MCF 10A (cell line): ENCODE results near the gene RAB4A. TPM values are rescaled to one million over a fixed set of nuclear protein-coding genes. Genes with fewer than 3 reads are reported as not detected.

Source experiments
- BruUV-seq: library from RNA; stranded (reverse); fragments of 400-500 nt; replicated peaks from 2 replicates; lab custom pipeline; 2021; lab: Mats Ljungman, UMichigan
- CTCF ChIA-PET: fragments of 300-600 bp; sonication (Branson Sonifier 250); formaldehyde crosslinking; extraction: SDS; loops from one replicate; lab custom pipeline; 2021; ENCODE audit warnings: antibody characterized with exemption, inconsistent platforms; lab: Yijun Ruan, JAX
- POLR2A ChIA-PET: fragments of 300-600, 350-650 bp; sonication (Branson Sonifier 250); formaldehyde crosslinking; extraction: SDS; loops from one replicate; lab custom pipeline; 2020; ENCODE audit warnings: antibody characterized with exemption, inconsistent platforms; lab: Yijun Ruan, JAX
- DNase-seq: peaks from one replicate; pipeline ENCODE4 v3.0.0-alpha.2; 2018; ENCODE audit not compliant: unreplicated experiment
- H3K27ac Mint-ChIP-seq: one replicate; pipeline ENCODE4 v1.8.0; 2022; ENCODE audit warnings: mild to moderate bottlenecking, low read depth, mixed read lengths; ENCODE audit not compliant: unreplicated experiment
- H3K27me3 Mint-ChIP-seq: one replicate; pipeline ENCODE4 v1.8.0; 2022; ENCODE audit warnings: mixed read lengths; ENCODE audit not compliant: insufficient read depth, unreplicated experiment
- H3K36me3 Mint-ChIP-seq: one replicate; pipeline ENCODE4 v1.8.0; 2022; ENCODE audit warnings: mild to moderate bottlenecking, moderate library complexity, mixed read lengths; ENCODE audit not compliant: insufficient read depth, unreplicated experiment
- H3K4me1 Mint-ChIP-seq: one replicate; pipeline ENCODE4 v1.8.0; 2022; ENCODE audit warnings: mixed read lengths; ENCODE audit not compliant: insufficient read depth, unreplicated experiment
- H3K4me3 Mint-ChIP-seq: one replicate; pipeline ENCODE4 v1.8.0; 2022; ENCODE audit warnings: mild to moderate bottlenecking, moderate library complexity, mixed read lengths; ENCODE audit not compliant: unreplicated experiment
- H3K9me3 Mint-ChIP-seq: one replicate; pipeline ENCODE4 v1.8.0; 2022; ENCODE audit warnings: mixed read lengths; ENCODE audit not compliant: unreplicated experiment
- CTCF ChIP-seq: fragments of 200-600 bp; IDR thresholded peaks from one replicate; pipeline ENCODE4 v1.8.0; 2022; ENCODE audit warnings: antibody characterized with exemption, mild to moderate bottlenecking; ENCODE audit not compliant: unreplicated experiment
- intact Hi-C: fragments of 100-400 bp; cut with micrococcal nuclease; formaldehyde crosslinking; loops from 2 replicates; pipeline ENCODE4 v1.14.1; 2022
- total RNA-seq: library from RNA; stranded (reverse); gene quantifications from 2 replicates; pipeline ENCODE4 v1.2.3, GENCODE V29; 2022

RAB4A gene
- total RNA-seq, 1 experiment from 2014 or later, result 87.4 TPM

- no peak for TF ChIP-seq CTCF
- peaks cover 7% of the 10 kb centered on the region for H3K36me3 Mint-ChIP-seq
- POLR2A ChIA-PET, result interaction anchor here (0.5 to 1.7 kb wide), 9 partner anchors 8 to 170 kb away, joined by 3 to 6 read pairs (median 3); partner anchors contain the start of genes NUP133 and RAB4A
Observed at GRCh38 chr1:229339086-229339485, 68.2 kb downstream of the RAB4A start.

GRCh38 chr1:229339520-229339919, 68.6 kb downstream of the RAB4A start:
- intact Hi-C loops, result no loop called here
- BruUV-seq, result no TSS peak
- no peaks in the 10 kb centered on the region for H3K27me3 Mint-ChIP-seq
- H3K27ac Mint-ChIP-seq, result no peak overlapping the region
- H3K4me3 Mint-ChIP-seq, result no peak overlapping the region
- TF ChIP-seq CTCF, result no peak
- no peaks in the 10 kb centered on the region for H3K9me3 Mint-ChIP-seq
- no peak for DNase-seq
- peaks cover 5% of the 10 kb centered on the region for H3K36me3 Mint-ChIP-seq
- H3K4me1 Mint-ChIP-seq, result peaks cover 45% of the 10 kb centered on the region
- ChIA-PET POLR2A (interaction anchor here (0.7 to 4.1 kb wide), 9 partner anchors 8 to 169 kb away, joined by 3 to 56 read pairs (median 5); partner anchors contain the start of genes NUP133 and RAB4A), CTCF (interaction anchor here (0.6 kb wide), 2 partner anchors 403 to 605 kb away, joined by 3 read pairs; no protein-coding TSS in a partner anchor)

More at GRCh38 chr1:229339086-229339485, 68.2 kb downstream of the RAB4A start:
- no peaks in the 10 kb centered on the region for H3K9me3 Mint-ChIP-seq
- BruUV-seq, result no TSS peak
- peaks cover 45% of the 10 kb centered on the region for H3K4me1 Mint-ChIP-seq
- intact Hi-C loops, result no loop called here
- H3K4me3 Mint-ChIP-seq, result no peak overlapping the region
- H3K27me3 Mint-ChIP-seq, result no peaks in the 10 kb centered on the region
- CTCF ChIA-PET, result interaction anchor here (0.6 to 0.8 kb wide), 5 partner anchors 10 to 604 kb away, joined by 3 to 5 read pairs (median 3); no protein-coding TSS in a partner anchor
- DNase-seq, result no peak
- no peak overlapping the region for H3K27ac Mint-ChIP-seq

GRCh38 chr1:229340496-229340895, 69.6 kb downstream of the RAB4A start:
- Mint-ChIP-seq H3K27ac (no peak overlapping the region), H3K4me1 (peaks cover 45% of the 10 kb centered on the region), H3K4me3 (peak overlapping the region; percentile 89), H3K27me3 (peaks cover 6% of the 10 kb centered on the region), H3K36me3 (peaks cover 6% of the 10 kb centered on the region), H3K9me3 (no peaks in the 10 kb centered on the region)
- ChIA-PET POLR2A (interaction anchor here (0.7 to 4.1 kb wide), 9 partner anchors 9 to 170 kb away, joined by 3 to 56 read pairs (median 3); partner anchors contain the start of gene RAB4A), CTCF (interaction anchor here (1.0 kb wide), 2 partner anchors 10 to 81 kb away, joined by 4 to 5 read pairs; no protein-coding TSS in a partner anchor)
- intact Hi-C loops, result loop anchor here (5.0 to 10.0 kb wide), 3 partner anchors 68 to 112 kb away; partner anchors contain the start of gene RAB4A
- no TSS peak for BruUV-seq
- TF ChIP-seq CTCF, result no peak
- DNase-seq, result no peak

- Mint-ChIP-seq H3K4me3 (peak overlapping the region; percentile 89), H3K27me3 (peaks cover 21% of the 10 kb centered on the region), H3K4me1 (peaks cover 38% of the 10 kb centered on the region), H3K36me3 (peaks cover 6% of the 10 kb centered on the region), H3K27ac (peak overlapping the region; percentile 80), H3K9me3 (no peaks in the 10 kb centered on the region)
- ChIA-PET POLR2A (interaction anchor here (0.6 to 4.1 kb wide), 23 partner anchors 9 to 695 kb away, joined by 3 to 56 read pairs (median 4); partner anchors contain the start of genes NUP133 and RAB4A), CTCF (interaction anchor here (0.6 to 1.2 kb wide), 6 partner anchors 53 to 461 kb away, joined by 3 to 8 read pairs (median 4); no protein-coding TSS in a partner anchor)
- intact Hi-C loops, result loop anchor here (5.0 to 10.0 kb wide), 3 partner anchors 70 to 110 kb away; partner anchors contain the start of gene RAB4A
- TF ChIP-seq CTCF, result no peak
- DNase-seq, result peak; percentile 93
- no TSS peak for BruUV-seq
Observed at GRCh38 chr1:229341774-229342655, 71.1 kb downstream of the RAB4A start.
